HUES6 (cell line): ENCODE results near the gene EIF4G3.

Experiments
- H3K27ac ChIP-seq: 2 replicates; pipeline ENCODE4 v1.7.0; 2013; ENCODE audit warnings: low read depth, mild to moderate bottlenecking, low read length, inconsistent platforms
- H3K27me3 ChIP-seq: 2 replicates; pipeline ENCODE4 v1.6.1; 2013; ENCODE audit warnings: low read length; ENCODE audit not compliant: control insufficient read depth, insufficient read depth
- H3K36me3 ChIP-seq: 2 replicates; pipeline ENCODE4 v1.6.1; 2013; ENCODE audit warnings: low read length; ENCODE audit not compliant: control insufficient read depth, insufficient read depth
- H3K4me1 ChIP-seq: 2 replicates; pipeline ENCODE4 v1.6.1; 2013; ENCODE audit warnings: low read length; ENCODE audit not compliant: control insufficient read depth, insufficient read depth
- H3K4me3 ChIP-seq: 2 replicates; pipeline ENCODE4 v1.5.1; 2013; ENCODE audit warnings: low read depth, low read length
- H3K9ac ChIP-seq: one replicate; pipeline ENCODE4 v1.6.1; 2013; ENCODE audit warnings: mild to moderate bottlenecking, low read length
- H3K9me3 ChIP-seq: 2 replicates; pipeline ENCODE4 v1.6.1; 2013; ENCODE audit warnings: low read depth, low read length; ENCODE audit not compliant: control insufficient read depth, insufficient read depth

The EIF4G3 gene

DNA sequence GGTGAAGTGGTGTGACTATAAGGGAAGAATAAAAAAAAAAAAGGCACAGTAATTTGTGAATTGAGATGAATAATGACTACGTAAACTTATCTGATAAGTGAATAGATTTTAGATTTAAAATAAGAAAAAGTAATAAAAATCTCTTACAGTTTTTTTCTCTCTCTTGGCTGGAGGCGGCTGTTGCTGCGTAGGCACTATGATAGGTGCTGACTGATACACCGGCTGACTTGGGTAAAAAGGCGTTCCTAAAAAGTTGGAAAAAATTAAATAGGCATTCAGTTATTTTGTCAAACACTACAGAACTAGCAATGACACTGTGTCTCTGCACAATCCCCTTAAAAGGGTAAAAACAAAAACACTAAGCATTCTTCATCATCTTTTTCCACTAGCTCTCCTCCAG lies 203.8 kb downstream of the EIF4G3 start:
- H3K4me1 ChIP-seq = no peaks in the 10 kb centered on the region
- H3K27me3 ChIP-seq = no peaks in the 10 kb centered on the region
- peaks cover 33% of the 10 kb centered on the region for H3K36me3 ChIP-seq
- no peak overlapping the region for H3K9ac ChIP-seq
- H3K9me3 ChIP-seq = no peaks in the 10 kb centered on the region
- H3K27ac ChIP-seq = no peak overlapping the region
- H3K4me3 ChIP-seq = no peak overlapping the region

- H3K27me3 ChIP-seq = no peaks in the 10 kb centered on the region
- H3K36me3 ChIP-seq = peaks cover 13% of the 10 kb centered on the region
- H3K4me1 ChIP-seq = peaks cover 11% of the 10 kb centered on the region; the same call in 1 of the 2 replicates
- no peak overlapping the region for H3K4me3 ChIP-seq
- no peak overlapping the region for H3K9ac ChIP-seq
- H3K27ac ChIP-seq = 0 out of 2 replicates have a peak overlapping the region, but pooled peaks have one; percentile 4
- no peaks in the 10 kb centered on the region for H3K9me3 ChIP-seq
Observed at GRCh38 chr1:20964540-20965484, 211.9 kb downstream of the EIF4G3 start.

DNA sequence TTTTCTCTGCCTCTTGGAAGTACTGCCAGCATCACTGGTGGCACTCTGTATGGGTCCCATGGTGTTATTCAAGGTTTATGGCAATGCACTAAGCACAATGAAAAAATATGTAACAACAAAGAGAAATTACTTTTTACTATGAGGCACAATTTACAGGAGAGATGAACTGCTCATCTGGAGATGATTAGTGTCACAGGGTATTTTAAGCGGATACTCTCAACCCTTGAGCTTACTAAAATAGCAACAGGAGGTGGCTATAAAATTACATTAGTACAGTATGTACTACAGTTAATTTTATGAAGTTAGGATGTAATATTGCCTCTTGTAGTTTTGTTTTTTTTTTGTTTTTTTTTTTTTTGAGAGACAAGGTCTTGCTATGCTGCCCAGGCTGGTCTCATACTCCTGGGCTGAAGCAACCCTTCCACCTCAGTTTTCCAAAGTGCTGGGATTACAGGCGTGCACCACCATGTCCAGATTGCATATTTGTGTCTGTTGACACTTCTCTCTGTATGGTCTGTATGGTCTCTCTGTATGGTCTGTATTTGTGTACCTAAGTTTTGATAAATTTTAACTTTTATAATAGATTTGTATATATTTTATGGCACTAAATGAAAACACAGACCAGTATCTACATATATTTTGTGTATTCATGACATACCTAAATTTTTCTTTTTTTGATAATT lies 214.0 kb downstream of the EIF4G3 start:
- no peaks in the 10 kb centered on the region for H3K27me3 ChIP-seq
- no peak overlapping the region for H3K4me3 ChIP-seq
- H3K9me3 ChIP-seq = no peaks in the 10 kb centered on the region
- H3K4me1 ChIP-seq = peaks cover 11% of the 10 kb centered on the region; the same call in 1 of the 2 replicates
- no peak overlapping the region for H3K27ac ChIP-seq
- H3K36me3 ChIP-seq = 0 out of 2 replicates have a peak, but pooled peaks cover 3% of the 10 kb centered on the region
- H3K9ac ChIP-seq = no peak overlapping the region

DNA sequence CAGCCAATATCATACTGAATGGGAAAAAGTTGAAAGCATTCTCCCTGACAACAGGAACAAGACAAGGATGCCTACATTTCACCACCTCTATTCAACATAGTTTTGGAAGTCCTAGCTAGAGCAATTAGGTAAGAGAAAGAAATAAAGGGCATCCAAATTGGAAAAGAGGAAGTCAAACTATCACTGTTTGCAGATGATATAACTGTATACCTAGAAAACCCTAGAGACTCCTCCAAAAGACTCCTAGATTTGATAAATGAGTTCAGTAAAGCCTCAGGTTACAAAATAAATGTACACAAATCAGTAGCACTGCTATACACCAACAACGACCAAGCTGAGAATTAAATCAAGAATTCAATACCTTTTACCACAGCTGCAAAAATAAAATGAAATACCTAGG lies 218.3 kb downstream of the EIF4G3 start:
- Histone ChIP-seq H3K4me3 (no peak overlapping the region), H3K4me1 (no peaks in the 10 kb centered on the region), H3K27ac (no peak overlapping the region), H3K36me3 (peaks cover 3% of the 10 kb centered on the region; the same call in 1 of the 2 replicates), H3K27me3 (no peaks in the 10 kb centered on the region), H3K9me3 (no peaks in the 10 kb centered on the region), H3K9ac (no peak overlapping the region)

DNA sequence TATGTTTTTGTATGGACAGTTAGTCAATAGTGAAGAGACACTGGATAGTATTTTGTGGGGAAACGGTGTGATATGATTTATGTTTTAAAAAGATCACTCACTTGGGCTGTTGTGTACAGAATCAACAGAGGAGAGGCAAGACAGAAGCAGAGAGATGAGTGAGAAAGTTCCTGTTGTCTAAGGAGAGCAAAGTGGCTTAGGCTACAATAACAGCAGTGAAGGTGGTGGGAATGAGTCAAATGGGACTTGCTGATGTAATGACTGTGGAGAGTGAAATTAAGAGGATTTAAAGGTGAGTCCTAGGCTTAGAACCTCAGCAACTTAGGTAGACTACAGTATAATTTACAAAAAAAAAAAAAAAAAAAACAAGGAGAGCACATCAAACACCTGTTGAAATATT lies 220.4 kb downstream of the EIF4G3 start:
- Histone ChIP-seq H3K4me3 (no peak overlapping the region), H3K36me3 (peaks cover 3% of the 10 kb centered on the region; the same call in 1 of the 2 replicates), H3K27ac (no peak overlapping the region), H3K9me3 (no peaks in the 10 kb centered on the region), H3K9ac (no peak overlapping the region), H3K27me3 (no peaks in the 10 kb centered on the region), H3K4me1 (no peaks in the 10 kb centered on the region)

DNA sequence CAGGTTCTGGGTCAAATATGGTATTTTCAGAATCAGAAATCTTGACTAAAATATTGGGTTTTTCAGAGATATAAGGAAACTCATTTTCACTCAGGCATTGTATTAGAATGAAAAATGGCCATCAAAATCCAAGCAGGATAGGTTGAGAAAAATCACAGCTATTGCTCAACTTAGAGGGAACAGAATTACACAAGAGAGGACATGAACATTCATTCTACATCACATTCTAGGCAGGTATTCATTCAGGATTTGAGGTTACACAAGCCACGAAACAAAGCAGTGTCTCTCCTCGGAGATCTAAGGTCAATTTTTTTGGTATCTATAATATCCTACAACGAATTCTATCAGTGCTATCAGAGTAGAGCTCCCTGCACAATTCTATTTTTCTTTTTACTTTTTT lies 226.0 kb downstream of the EIF4G3 start:
- H3K27me3 ChIP-seq = no peaks in the 10 kb centered on the region
- no peaks in the 10 kb centered on the region for H3K9me3 ChIP-seq
- no peak overlapping the region for H3K27ac ChIP-seq
- H3K9ac ChIP-seq = no peak overlapping the region
- H3K36me3 ChIP-seq = no peaks in the 10 kb centered on the region
- peaks cover 14% of the 10 kb centered on the region for H3K4me1 ChIP-seq
- H3K4me3 ChIP-seq = no peak overlapping the region

DNA sequence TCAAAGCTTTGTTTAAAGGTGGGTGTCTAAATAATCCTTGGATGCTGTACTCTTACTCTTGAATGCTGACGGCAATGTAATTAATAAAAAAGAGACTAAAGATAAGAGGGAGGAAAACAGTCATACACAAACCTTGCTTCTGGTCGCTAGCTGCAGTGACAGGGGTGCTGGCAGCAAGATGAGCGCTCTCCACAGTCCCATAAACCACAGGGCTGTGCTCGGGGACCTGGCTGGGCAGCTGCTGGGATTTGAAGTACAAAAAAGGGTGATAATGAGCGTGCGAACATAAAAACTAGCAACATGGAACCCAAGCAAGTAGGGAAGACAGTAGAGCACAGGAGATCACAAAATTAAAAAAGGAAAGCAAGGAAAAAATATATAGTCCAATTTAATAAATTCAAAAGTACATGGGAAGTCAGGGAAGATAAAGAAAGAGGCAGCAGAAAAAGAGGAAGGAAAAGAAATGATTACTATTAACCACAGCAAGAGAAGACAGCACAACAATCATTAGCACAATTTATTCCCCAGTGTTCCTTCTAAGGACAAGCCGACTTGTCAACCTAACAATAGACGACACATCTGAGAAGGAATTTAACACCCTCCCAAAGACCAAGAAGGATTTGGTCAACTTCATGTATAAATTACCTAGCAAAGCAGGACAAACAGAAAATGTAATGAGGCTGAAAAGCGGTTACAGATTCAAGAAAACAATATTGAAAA lies 226.7 kb downstream of the EIF4G3 start:
- Histone ChIP-seq H3K9me3 (no peaks in the 10 kb centered on the region), H3K27me3 (no peaks in the 10 kb centered on the region), H3K9ac (no peak overlapping the region), H3K36me3 (no peaks in the 10 kb centered on the region; the same call in 1 of the 2 replicates), H3K4me3 (no peak overlapping the region), H3K4me1 (peaks cover 14% of the 10 kb centered on the region), H3K27ac (no peak overlapping the region)

- Histone ChIP-seq H3K4me3 (no peak overlapping the region), H3K27ac (peak overlapping the region; percentile 40; the same call in 1 of the 2 replicates), H3K36me3 (no peaks in the 10 kb centered on the region; the same call in 1 of the 2 replicates), H3K27me3 (no peaks in the 10 kb centered on the region), H3K9ac (no peak overlapping the region), H3K9me3 (no peaks in the 10 kb centered on the region), H3K4me1 (peaks cover 14% of the 10 kb centered on the region)
Observed at GRCh38 chr1:20948101-20948500, 228.6 kb downstream of the EIF4G3 start.

GRCh38 chr1:20947409-20947808 lies 229.3 kb downstream of the EIF4G3 start:
- Histone ChIP-seq H3K27me3 (no peaks in the 10 kb centered on the region), H3K4me1 (peaks cover 14% of the 10 kb centered on the region), H3K4me3 (no peak overlapping the region), H3K9ac (no peak overlapping the region), H3K36me3 (no peaks in the 10 kb centered on the region; the same call in 1 of the 2 replicates), H3K9me3 (no peaks in the 10 kb centered on the region), H3K27ac (no peak overlapping the region)

DNA sequence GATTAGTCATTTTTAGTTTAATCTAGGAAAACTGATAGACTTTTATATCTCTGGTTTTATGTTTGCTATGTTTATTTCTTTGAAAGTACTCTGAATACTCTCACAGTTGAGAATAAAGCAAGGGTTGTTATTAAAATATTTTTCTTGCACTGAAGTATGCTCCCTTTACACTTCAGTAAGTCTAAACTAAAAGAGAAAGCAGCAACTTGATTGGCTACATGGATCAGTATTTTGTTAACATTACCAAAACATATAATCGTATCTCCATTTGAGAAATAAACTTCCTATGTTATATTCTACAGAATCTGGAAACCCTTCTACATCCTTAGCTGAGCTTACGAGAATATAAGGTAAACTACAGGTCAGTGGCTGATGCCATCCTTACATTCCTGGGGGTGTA lies 240.1 kb downstream of the EIF4G3 start:
- Histone ChIP-seq H3K4me3 (no peak overlapping the region), H3K27ac (no peak overlapping the region), H3K9ac (no peak overlapping the region), H3K9me3 (no peaks in the 10 kb centered on the region), H3K36me3 (peaks cover 13% of the 10 kb centered on the region), H3K27me3 (no peaks in the 10 kb centered on the region), H3K4me1 (peaks cover 6% of the 10 kb centered on the region; the same call in 1 of the 2 replicates)
